B cell (primary cell): ENCODE results near the gene FYN.

Source experiments
- EZH2 ChIP-seq: IDR thresholded peaks from 2 replicates; pipeline ENCODE4 v1.6.1; 2012; ENCODE audit warnings: borderline replicate concordance, low read depth, mild to moderate bottlenecking, moderate library complexity, low read length; ENCODE audit not compliant: insufficient read depth, poor library complexity, severe bottlenecking
- TF ChIP-seq, protein P1 (sequence below): fragments of 200-600 bp; IDR thresholded peaks from one replicate; pipeline ENCODE4 v1.8.0; 2022; ENCODE audit warnings: antibody characterized with exemption, mild to moderate bottlenecking

DNA sequence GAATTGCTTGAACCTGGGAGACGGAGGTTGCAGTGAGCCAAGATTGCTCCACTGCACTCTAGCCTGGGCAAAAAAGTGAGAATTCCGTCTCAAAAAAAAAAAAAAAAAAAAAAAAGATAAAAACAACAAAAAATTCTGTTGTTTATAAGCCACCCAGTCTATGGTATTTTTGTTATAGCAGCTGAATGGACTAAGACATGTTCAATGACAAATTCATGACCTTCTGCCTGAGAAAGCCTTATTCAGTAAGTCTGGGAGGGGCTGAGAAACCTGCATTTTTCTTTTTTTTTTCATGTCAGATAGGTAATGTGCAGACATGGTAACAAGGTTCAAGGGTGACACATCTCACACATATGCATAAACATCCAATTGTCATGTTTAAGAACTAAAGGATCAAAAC, 227.2 kb downstream of the FYN start:
- TF ChIP-seq, protein P1, sequence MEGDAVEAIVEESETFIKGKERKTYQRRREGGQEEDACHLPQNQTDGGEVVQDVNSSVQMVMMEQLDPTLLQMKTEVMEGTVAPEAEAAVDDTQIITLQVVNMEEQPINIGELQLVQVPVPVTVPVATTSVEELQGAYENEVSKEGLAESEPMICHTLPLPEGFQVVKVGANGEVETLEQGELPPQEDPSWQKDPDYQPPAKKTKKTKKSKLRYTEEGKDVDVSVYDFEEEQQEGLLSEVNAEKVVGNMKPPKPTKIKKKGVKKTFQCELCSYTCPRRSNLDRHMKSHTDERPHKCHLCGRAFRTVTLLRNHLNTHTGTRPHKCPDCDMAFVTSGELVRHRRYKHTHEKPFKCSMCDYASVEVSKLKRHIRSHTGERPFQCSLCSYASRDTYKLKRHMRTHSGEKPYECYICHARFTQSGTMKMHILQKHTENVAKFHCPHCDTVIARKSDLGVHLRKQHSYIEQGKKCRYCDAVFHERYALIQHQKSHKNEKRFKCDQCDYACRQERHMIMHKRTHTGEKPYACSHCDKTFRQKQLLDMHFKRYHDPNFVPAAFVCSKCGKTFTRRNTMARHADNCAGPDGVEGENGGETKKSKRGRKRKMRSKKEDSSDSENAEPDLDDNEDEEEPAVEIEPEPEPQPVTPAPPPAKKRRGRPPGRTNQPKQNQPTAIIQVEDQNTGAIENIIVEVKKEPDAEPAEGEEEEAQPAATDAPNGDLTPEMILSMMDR = no peak
- TF ChIP-seq EZH2 = no peak
